Stomach (tissue), 9 donors: Measurements from ENCODE around the gene LOXL3. TPM values are rescaled to one million over a fixed set of nuclear protein-coding genes. Genes with fewer than 3 reads are reported as not detected.

Experiments
- DNase-seq, 2 donors: peaks; one replicate each; pipeline versions ENCODE4 v3.0.0 to v3.0.0-alpha.2; 2013 to 2019
- H3K27ac ChIP-seq, 5 donors: fragments of 200-600 bp in 4 of 5; sonication (generic) in 4 of 5; one replicate each; pipeline ENCODE4 v1.5.1; 2013 to 2019; ENCODE audit warnings: mild to moderate bottlenecking in 1 of 5, moderate library complexity in 1 of 5
- H3K27me3 ChIP-seq, 3 donors: fragments of 200-600 bp; sonication (generic); one replicate each; pipeline ENCODE4 v1.5.1; 2017 to 2019; ENCODE audit warnings: mixed run types in 1 of 3
- H3K36me3 ChIP-seq, 4 donors: fragments of 200-600 bp; sonication (generic); 1 replicate in 3 of 4; 2 replicates in 1 of 4; pipeline ENCODE4 v1.5.1; 2016 to 2019
- H3K4me1 ChIP-seq, 4 donors: fragments of 200-600 bp; sonication (generic); one replicate each; pipeline ENCODE4 v1.5.1; 2016 to 2019
- H3K4me3 ChIP-seq, 4 donors: fragments of 200-600 bp; sonication (generic) in 3 of 4; one replicate each; pipeline ENCODE4 v1.5.1; 2016 to 2019; ENCODE audit warnings: mild to moderate bottlenecking in 1 of 4
- H3K9me3 ChIP-seq, 4 donors: fragments of 200-600 bp; sonication (generic); one replicate each; pipeline ENCODE4 v1.5.1; 2016 to 2019
- EP300 ChIP-seq: sonication (generic); formaldehyde crosslinking; IDR thresholded peaks from one replicate; pipeline ENCODE4 v1.6.1; 2017; ENCODE audit warnings: antibody characterized with exemption
- POLR2A ChIP-seq, 4 donors: fragments of 450-650 bp; IDR thresholded peaks; one replicate each; pipeline ENCODE4 v1.6.1; 2016; ENCODE audit warnings: antibody characterized with exemption in 4 of 4, control low read depth in 2 of 4, mild to moderate bottlenecking in 1 of 4, moderate library complexity in 1 of 4
- POLR2AphosphoS5 ChIP-seq, 3 donors: sonication (generic); formaldehyde crosslinking; IDR thresholded peaks; one replicate each; pipeline ENCODE4 v1.6.1; 2016; ENCODE audit warnings: antibody characterized with exemption in 3 of 3
- WGBS, 5 donors: extraction: QIAGEN DNeasy Blood & Tissue Kit in 3 of 5; methylation state at CpG; one replicate each; pipeline versions ENCODE4 v1.1.5 to v1.1.7; 2013 to 2018; 5-methylcytosine and 5-hydroxymethylcytosine counted together
- intact Hi-C: fragments of 100-400 bp; cut with DNase I; formaldehyde crosslinking; loops from one replicate; pipeline ENCODE4 v1.15.1; 2023; ENCODE audit warnings: low total_unique reads
- polyA plus RNA-seq, 3 donors: library from polyadenylated mRNA; stranded (reverse); fragments of 200-250 nt; gene quantifications; one replicate each; pipeline ENCODE4 v1.2.3, GENCODE V29; 2013
- total RNA-seq, 5 donors: library from RNA; depleted of rRNA; stranded (reverse); fragments of >200 nt; gene quantifications; one replicate each; pipeline versions ENCODE4 v1.1.0 to v1.2.3, GENCODE V29; 2014 to 2016
- TF ChIP-seq, protein P1 (sequence below), 7 experiments: fragments of 450-650 bp in 4 of 7; fragments of 200-600 bp in 3 of 7; sonication (generic) in 3 of 7; IDR thresholded peaks; one replicate each; pipeline ENCODE4 v1.5.1; 2016 to 2019; ENCODE audit warnings: antibody characterized with exemption in 7 of 7, control low read depth in 2 of 7, mild to moderate bottlenecking in 1 of 7
- donor health status: healthy with polysubstance abuse.
- donor health status: Bipolar disorder and iron deficiency.
- donor health status: healthy.

Gene LOXL3
- total and polyA plus RNA-seq, 8 donors: 0.76 to 49.0 (median 1.4) TPM

DNA sequence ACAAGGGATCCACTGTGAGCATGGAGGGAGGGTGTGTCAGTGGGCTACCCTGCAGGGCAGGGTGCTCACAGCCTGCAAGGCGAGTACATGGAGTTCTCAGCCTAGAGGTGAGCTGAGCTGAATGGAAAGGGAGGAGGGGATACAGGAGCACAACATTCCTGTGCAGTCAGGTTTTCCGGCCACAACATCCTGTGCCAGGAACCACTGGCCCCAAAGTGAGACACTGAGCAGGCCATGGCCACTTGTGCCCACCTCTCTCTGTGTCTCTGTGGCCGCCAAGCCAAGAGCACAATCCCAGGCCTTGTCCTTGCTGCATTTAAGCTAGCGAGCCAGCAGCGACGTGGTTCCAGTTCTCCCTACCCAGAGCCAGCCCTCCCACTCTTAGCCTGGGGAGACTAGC, 6.8 kb upstream of the LOXL3 start:
- no peak for TF ChIP-seq POLR2AphosphoS5 (IDR thresholded peaks at IDR 0.05)
- TF ChIP-seq POLR2A (IDR thresholded peaks at IDR 0.05): no peak
- TF ChIP-seq, protein P1, sequence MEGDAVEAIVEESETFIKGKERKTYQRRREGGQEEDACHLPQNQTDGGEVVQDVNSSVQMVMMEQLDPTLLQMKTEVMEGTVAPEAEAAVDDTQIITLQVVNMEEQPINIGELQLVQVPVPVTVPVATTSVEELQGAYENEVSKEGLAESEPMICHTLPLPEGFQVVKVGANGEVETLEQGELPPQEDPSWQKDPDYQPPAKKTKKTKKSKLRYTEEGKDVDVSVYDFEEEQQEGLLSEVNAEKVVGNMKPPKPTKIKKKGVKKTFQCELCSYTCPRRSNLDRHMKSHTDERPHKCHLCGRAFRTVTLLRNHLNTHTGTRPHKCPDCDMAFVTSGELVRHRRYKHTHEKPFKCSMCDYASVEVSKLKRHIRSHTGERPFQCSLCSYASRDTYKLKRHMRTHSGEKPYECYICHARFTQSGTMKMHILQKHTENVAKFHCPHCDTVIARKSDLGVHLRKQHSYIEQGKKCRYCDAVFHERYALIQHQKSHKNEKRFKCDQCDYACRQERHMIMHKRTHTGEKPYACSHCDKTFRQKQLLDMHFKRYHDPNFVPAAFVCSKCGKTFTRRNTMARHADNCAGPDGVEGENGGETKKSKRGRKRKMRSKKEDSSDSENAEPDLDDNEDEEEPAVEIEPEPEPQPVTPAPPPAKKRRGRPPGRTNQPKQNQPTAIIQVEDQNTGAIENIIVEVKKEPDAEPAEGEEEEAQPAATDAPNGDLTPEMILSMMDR (IDR thresholded peaks at IDR 0.05): no peak
- TF ChIP-seq EP300: no peak
- intact Hi-C loops: no loop called here
- no peak overlapping the region for H3K27ac ChIP-seq

DNA sequence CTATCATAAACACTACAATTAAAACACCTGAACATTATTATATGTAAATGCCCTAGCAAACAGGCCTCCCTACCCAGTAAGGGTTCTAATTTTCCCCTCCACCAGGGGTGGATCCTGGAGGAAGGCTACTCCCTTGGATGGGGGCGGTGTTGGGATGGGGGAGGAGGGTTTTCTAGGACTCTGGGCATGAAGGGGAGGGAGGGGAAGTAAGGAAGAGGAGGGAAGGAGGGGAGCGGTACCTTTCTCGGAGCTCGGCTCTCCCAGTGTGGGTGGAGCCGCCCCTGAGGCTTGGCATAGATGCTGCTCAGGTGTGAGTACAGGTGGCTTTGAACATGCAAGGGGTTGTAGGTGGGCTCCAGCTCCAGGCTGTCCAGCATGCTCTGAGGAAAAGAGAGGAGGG, 6.2 kb upstream of the LOXL3 start:
- H3K4me1 ChIP-seq: peaks cover 0 to 44% (median 23%) of the 10 kb centered on the region in 4 donors
- 19 to 54% (median 31%) methylated on average over 5 of the region's 5 CpGs for WGBS, 5 donors
- no peak for DNase-seq
- intact Hi-C loops: no loop called here
- peaks cover 8 to 14% (median 10%) of the 10 kb centered on the region in 4 donors for H3K36me3 ChIP-seq
- H3K9me3 ChIP-seq: no peaks in the 10 kb centered on the region
- H3K4me3 ChIP-seq: no peak overlapping the region
- no peak overlapping the region for H3K27ac ChIP-seq
- TF ChIP-seq, protein P1 (IDR thresholded peaks at IDR 0.05): no peak
- no peak for TF ChIP-seq EP300
- H3K27me3 ChIP-seq: no peaks in the 10 kb centered on the region

More for the DNA sequence above, 6.8 kb upstream of the LOXL3 start:
- DNase-seq: no peak
- no peaks in the 10 kb centered on the region for H3K9me3 ChIP-seq
- no peaks in the 10 kb centered on the region for H3K27me3 ChIP-seq
- H3K36me3 ChIP-seq: peaks cover 8 to 14% (median 10%) of the 10 kb centered on the region in 4 donors
- WGBS, 5 donors: 45 to 61% (median 56%) methylated on average over 6 of the region's 6 CpGs
- peaks cover 0 to 37% (median 16%) of the 10 kb centered on the region in 4 donors for H3K4me1 ChIP-seq
- H3K4me3 ChIP-seq: no peak overlapping the region

DNA sequence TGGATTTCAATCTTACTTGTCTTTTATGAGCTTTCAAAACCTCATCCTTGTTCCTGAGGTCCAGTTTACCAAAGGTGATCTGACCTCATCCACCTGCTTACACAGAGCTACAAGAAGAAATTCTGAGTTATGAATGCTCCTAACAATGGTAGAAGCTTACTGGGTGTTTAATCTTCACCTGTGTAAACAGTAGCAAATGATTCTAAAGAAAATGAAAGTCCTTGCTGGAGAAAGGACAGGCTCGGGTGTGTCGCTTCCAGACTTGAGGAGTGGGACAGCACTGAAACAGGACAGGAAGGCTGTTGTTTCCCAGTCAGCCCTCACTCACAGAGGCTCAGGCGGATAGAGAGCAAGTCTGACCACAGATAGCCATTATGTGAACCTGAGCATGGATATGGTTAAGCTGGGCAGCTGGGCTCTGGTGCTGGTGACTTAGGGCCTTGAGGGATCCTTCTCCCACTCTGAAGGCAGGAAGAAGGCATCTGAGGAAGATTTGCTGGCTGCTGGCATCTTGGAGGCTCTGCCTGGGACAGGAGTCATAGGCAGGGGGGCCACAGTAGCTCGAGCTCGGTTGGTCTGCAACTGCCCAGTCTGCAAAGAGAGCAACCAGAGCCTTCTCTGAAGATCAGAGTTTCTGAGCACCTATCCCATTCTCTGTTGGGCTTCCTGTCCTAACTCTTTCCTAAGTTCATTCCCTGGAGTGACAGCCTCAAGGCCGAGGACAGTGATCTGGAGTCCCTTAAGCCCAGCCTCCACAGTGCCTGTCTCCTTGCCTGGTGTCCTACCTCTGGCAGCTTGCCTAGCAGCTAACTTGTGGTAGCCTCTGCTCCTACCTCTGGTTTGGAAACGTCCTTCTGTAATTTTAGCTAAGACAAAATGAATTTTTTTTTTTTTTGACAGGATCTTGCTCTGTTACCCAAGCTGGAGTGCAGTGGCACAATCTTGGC, 4.8 kb upstream of the LOXL3 start:
- H3K4me3 ChIP-seq: no peak overlapping the region
- H3K27me3 ChIP-seq: no peaks in the 10 kb centered on the region
- H3K9me3 ChIP-seq: no peaks in the 10 kb centered on the region
- TF ChIP-seq EP300 (no peak), POLR2AphosphoS5 (IDR thresholded peaks at IDR 0.05) (no peak), POLR2A (IDR thresholded peaks at IDR 0.05) (no peak)
- TF ChIP-seq, protein P1 (IDR thresholded peaks at IDR 0.05): no peak
- DNase-seq: peak in 1 of 2 donors; percentile 46
- peaks cover 0 to 50% (median 33%) of the 10 kb centered on the region in 4 donors for H3K4me1 ChIP-seq
- 37 to 59% (median 38%) methylated on average over 7 of the region's 7 CpGs for WGBS, 5 donors
- intact Hi-C loops: no loop called here
- H3K36me3 ChIP-seq: peaks cover 8 to 14% (median 10%) of the 10 kb centered on the region in 4 donors
- peak overlapping the region; percentile 12 to 59 (median 37) for H3K27ac ChIP-seq

DNA sequence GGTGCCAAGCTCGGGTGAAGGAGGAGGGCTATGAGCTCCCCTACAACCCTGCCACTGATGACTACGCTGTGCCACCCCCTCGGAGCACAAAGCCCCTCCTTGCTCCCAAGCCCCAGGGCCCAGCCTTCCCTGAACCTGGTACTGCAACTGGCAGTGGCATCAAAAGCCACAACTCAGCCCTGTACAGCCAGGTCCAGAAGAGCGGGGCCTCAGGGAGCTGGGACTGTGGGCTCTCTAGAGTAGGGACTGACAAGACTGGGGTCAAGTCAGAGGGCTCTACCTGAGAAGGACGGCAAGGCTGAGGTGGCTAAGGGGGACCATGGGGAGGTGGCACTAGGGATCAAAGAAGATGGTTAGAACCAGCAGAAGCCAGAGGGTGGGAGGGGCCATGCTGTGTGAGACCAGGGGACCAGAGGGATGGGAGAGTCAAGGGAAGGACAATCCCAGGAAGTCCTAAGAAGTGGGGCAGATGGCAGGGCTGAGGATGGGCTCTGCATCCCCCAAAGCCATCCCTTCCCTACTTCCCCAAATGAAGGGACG, 3.2 kb upstream of the LOXL3 start:
- H3K27ac ChIP-seq: peak overlapping the region in 1 of 5 donors; percentile 91
- no peaks in the 10 kb centered on the region for H3K27me3 ChIP-seq
- TF ChIP-seq POLR2A (IDR thresholded peaks at IDR 0.05): no peak
- no peak for TF ChIP-seq EP300
- no peak for TF ChIP-seq POLR2AphosphoS5 (IDR thresholded peaks at IDR 0.05)
- TF ChIP-seq, protein P1 (IDR thresholded peaks at IDR 0.05): no peak
- WGBS, 5 donors: 86 to 95% (median 93%) methylated on average over 4 to 6 of the region's 6 CpGs
- peaks cover 0 to 65% (median 41%) of the 10 kb centered on the region in 4 donors for H3K4me1 ChIP-seq
- no peak overlapping the region for H3K4me3 ChIP-seq
- H3K36me3 ChIP-seq: peaks cover 8 to 14% (median 10%) of the 10 kb centered on the region in 4 donors
- no peaks in the 10 kb centered on the region for H3K9me3 ChIP-seq
- DNase-seq: no peak
- intact Hi-C loops: no loop called here
